ENCODE data around the gene LSG1.

DNA sequence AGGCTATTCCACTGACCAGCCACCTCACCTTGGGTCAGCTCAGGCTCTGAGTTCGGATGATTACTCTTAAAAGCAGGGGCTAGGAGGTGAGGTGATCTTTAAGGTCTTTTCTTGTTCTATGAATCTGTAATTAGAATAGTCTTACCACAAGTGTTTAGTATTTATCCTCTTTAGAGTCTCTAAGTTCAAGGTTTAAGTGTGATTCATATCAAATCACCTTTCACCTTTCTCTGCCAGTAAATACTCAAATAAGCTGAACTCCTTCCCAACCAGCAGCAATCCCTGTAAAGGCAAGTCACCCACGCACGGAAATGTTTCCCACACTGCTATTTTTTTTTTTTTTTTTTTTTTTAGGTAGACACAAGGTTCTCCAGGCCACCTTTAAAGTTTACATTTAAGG lies 24.2 kb downstream of the LSG1 start:
- TF ChIP-seq, protein P1, sequence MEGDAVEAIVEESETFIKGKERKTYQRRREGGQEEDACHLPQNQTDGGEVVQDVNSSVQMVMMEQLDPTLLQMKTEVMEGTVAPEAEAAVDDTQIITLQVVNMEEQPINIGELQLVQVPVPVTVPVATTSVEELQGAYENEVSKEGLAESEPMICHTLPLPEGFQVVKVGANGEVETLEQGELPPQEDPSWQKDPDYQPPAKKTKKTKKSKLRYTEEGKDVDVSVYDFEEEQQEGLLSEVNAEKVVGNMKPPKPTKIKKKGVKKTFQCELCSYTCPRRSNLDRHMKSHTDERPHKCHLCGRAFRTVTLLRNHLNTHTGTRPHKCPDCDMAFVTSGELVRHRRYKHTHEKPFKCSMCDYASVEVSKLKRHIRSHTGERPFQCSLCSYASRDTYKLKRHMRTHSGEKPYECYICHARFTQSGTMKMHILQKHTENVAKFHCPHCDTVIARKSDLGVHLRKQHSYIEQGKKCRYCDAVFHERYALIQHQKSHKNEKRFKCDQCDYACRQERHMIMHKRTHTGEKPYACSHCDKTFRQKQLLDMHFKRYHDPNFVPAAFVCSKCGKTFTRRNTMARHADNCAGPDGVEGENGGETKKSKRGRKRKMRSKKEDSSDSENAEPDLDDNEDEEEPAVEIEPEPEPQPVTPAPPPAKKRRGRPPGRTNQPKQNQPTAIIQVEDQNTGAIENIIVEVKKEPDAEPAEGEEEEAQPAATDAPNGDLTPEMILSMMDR (IDR thresholded peaks at IDR 0.05; ENCODE audit: low read length), result no peak
- no peak for TF ChIP-seq EZH2 (optimal IDR thresholded peaks at IDR 0.05; ENCODE audit: low read depth, low read length)

All from MM.1S (cell line).